ENCODE data around the gene NTNG2. TPM values are rescaled to one million over a fixed set of nuclear protein-coding genes. Genes with fewer than 3 reads are reported as not detected.
A peak's percentile ranks its signal among the peaks of the same experiment; 100 is the strongest.

NTNG2 gene
- total RNA-seq, 2 experiments from 2014 or later = 3.8 to 4.8 TPM

GRCh38 chr9:132288966-132289365, 127.1 kb downstream of the NTNG2 start:
- CTCF ChIA-PET = interaction anchor here (1.0 kb wide), 1 partner anchor 20 kb away, joined by 3 read pairs; no protein-coding TSS in a partner anchor
- Mint-ChIP-seq H3K9me3 (ENCODE audit: insufficient read depth) (no peaks in the 10 kb centered on the region), H3K36me3 (ENCODE audit: low read depth) (peaks cover 40% of the 10 kb centered on the region), H3K27ac (peak overlapping the region; percentile 49), H3K4me3 (no peak overlapping the region), H3K27me3 (ENCODE audit: low read depth) (no peaks in the 10 kb centered on the region), H3K4me1 (ENCODE audit: low read depth) (peaks cover 22% of the 10 kb centered on the region)
- DNase-seq (no peak), ATAC-seq (no peak)
- POLR2A ChIA-PET = no interaction called here

GRCh38 chr9:132293145-132293721, 131.4 kb downstream of the NTNG2 start:
- Mint-ChIP-seq H3K36me3 (ENCODE audit: low read depth) (peaks cover 51% of the 10 kb centered on the region), H3K4me3 (peak overlapping the region; percentile 22)
- peak; percentile 94 for ATAC-seq

More at GRCh38 chr9:132293145-132293721, 131.4 kb downstream of the NTNG2 start:
- Mint-ChIP-seq H3K4me1 (ENCODE audit: low read depth) (peaks cover 27% of the 10 kb centered on the region), H3K9me3 (ENCODE audit: insufficient read depth) (no peaks in the 10 kb centered on the region), H3K27ac (peak overlapping the region; percentile 75), H3K27me3 (ENCODE audit: low read depth) (no peaks in the 10 kb centered on the region)
- ChIA-PET POLR2A (no interaction called here), CTCF (interaction anchor here (0.8 kb wide), 1 partner anchor 57 kb away, joined by 3 read pairs; no protein-coding TSS in a partner anchor)
- DNase-seq = no peak

Other genes with a start within 250 kb of the NTNG2 start
- gene MED27, start 82.2 kb upstream of the NTNG2 start, total RNA-seq = 10 to 100 TPM; 24.7 to 25.3 TPM
- gene SETX, start 192.9 kb downstream of the NTNG2 start, total RNA-seq = 10 to 100 TPM; 54.2 to 58.0 TPM
- 10 to 100 TPM; 32.3 to 35.1 TPM for gene TTF1, start 244.8 kb downstream of the NTNG2 start, total RNA-seq
- not detected for gene CFAP77, start 248.2 kb downstream of the NTNG2 start, total RNA-seq

All from activated CD8-positive, alpha-beta T cell treated with anti-CD3 and anti-CD28 coated beads, Interleukin-2, amount 10 ng/mL, durations not matched to agents 7 days and 5 days (primary cell).